ENCODE results near the gene RBM8A. TPM values are rescaled to one million over a fixed set of nuclear protein-coding genes. Genes with fewer than 3 reads are reported as not detected.

The RBM8A gene
- total RNA-seq, 1 experiment from 2014 or later = 482 TPM

GRCh38 chr1:145884675-145885074 is 42.6 kb downstream of the RBM8A start:
- H3K9ac ChIP-seq (ENCODE audit: low read length) = no peak overlapping the region
- CTCF ChIA-PET = no interaction called here

GRCh38 chr1:145879775-145880174 is 47.5 kb downstream of the RBM8A start:
- Histone ChIP-seq H3K9me2 (replicated peaks; ENCODE audit: low read length) (no peaks in the 10 kb centered on the region), H3K4me1 (ENCODE audit: insufficient read depth, low read length) (peaks cover 11% of the 10 kb centered on the region; the same call in 1 of the 2 replicates), H4K20me1 (ENCODE audit: low read length) (no peaks in the 10 kb centered on the region), H2AFZ (ENCODE audit: low read length) (no peak overlapping the region), H3K9me3 (ENCODE audit: low read length) (no peaks in the 10 kb centered on the region), H3K79me2 (ENCODE audit: low read length) (no peaks in the 10 kb centered on the region), H3K4me2 (ENCODE audit: low read length) (no peak overlapping the region), H3K9ac (ENCODE audit: low read length) (no peak overlapping the region), H3K27me3 (ENCODE audit: low read length) (no peaks in the 10 kb centered on the region), H3K36me3 (ENCODE audit: low read depth, low read length) (no peaks in the 10 kb centered on the region), H3K27ac (ENCODE audit: low read length) (no peak overlapping the region), H3K4me3 (ENCODE audit: low read length) (no peak overlapping the region), H3F3A (ENCODE audit: low read length, unreplicated experiment) (no peaks in the 10 kb centered on the region)
- ChIA-PET CTCF (interaction anchor here (0.5 kb wide), 2 partner anchors 11 to 83 kb away, joined by 4 to 5 read pairs; no protein-coding TSS in a partner anchor), POLR2A (ENCODE audit: unreplicated experiment) (no interaction called here)
- DNase-seq (no peak), ATAC-seq (no peak; the same call in 1 of the 2 replicates)
- no TSS peak for BruUV-seq (replicated peaks)
- intact Hi-C loops (cut with micrococcal nuclease) = no loop called here
- TF ChIP-seq EZH2phosphoT487 (IDR thresholded peaks at IDR 0.05; ENCODE audit: borderline replicate concordance, low read length) (no peak), CTCF (conservative IDR thresholded peaks at IDR 0.05; ENCODE audit: low read depth, low read length) (no peak), EZH2 (IDR thresholded peaks at IDR 0.05; ENCODE audit: low read length, unreplicated experiment) (no peak)

More at GRCh38 chr1:145884675-145885074, 42.6 kb downstream of the RBM8A start:
- Histone ChIP-seq H3K4me1 (ENCODE audit: insufficient read depth, low read length) (peaks cover 20% of the 10 kb centered on the region), H3K27ac (ENCODE audit: low read length) (no peak overlapping the region), H4K20me1 (ENCODE audit: low read length) (no peaks in the 10 kb centered on the region), H3K27me3 (ENCODE audit: low read length) (no peaks in the 10 kb centered on the region), H3F3A (ENCODE audit: low read length, unreplicated experiment) (no peaks in the 10 kb centered on the region), H3K79me2 (ENCODE audit: low read length) (no peaks in the 10 kb centered on the region), H3K9me2 (replicated peaks; ENCODE audit: low read length) (no peaks in the 10 kb centered on the region), H3K4me3 (ENCODE audit: low read length) (no peak overlapping the region), H2AFZ (ENCODE audit: low read length) (no peak overlapping the region), H3K36me3 (ENCODE audit: low read depth, low read length) (no peaks in the 10 kb centered on the region), H3K4me2 (ENCODE audit: low read length) (no peak overlapping the region), H3K9me3 (ENCODE audit: low read length) (no peaks in the 10 kb centered on the region)
- DNase-seq (no peak), ATAC-seq (no peak)
- intact Hi-C loops (cut with micrococcal nuclease) = no loop called here
- BruUV-seq (replicated peaks) = no TSS peak
- TF ChIP-seq CTCF (conservative IDR thresholded peaks at IDR 0.05; ENCODE audit: low read depth, low read length) (no peak), EZH2 (IDR thresholded peaks at IDR 0.05; ENCODE audit: low read length, unreplicated experiment) (no peak), EZH2phosphoT487 (IDR thresholded peaks at IDR 0.05; ENCODE audit: borderline replicate concordance, low read length) (no peak)
- POLR2A ChIA-PET (ENCODE audit: unreplicated experiment) = no interaction called here

GRCh38 chr1:145878724-145879123 is 48.6 kb downstream of the RBM8A start:
- TF ChIP-seq CTCF (conservative IDR thresholded peaks at IDR 0.05; ENCODE audit: low read depth, low read length) (no peak), EZH2phosphoT487 (IDR thresholded peaks at IDR 0.05; ENCODE audit: borderline replicate concordance, low read length) (no peak), EZH2 (IDR thresholded peaks at IDR 0.05; ENCODE audit: low read length, unreplicated experiment) (no peak)
- Histone ChIP-seq H3K9me3 (ENCODE audit: low read length) (no peaks in the 10 kb centered on the region), H3K4me2 (ENCODE audit: low read length) (no peak overlapping the region), H3K36me3 (ENCODE audit: low read depth, low read length) (no peaks in the 10 kb centered on the region), H4K20me1 (ENCODE audit: low read length) (no peaks in the 10 kb centered on the region), H3K9ac (ENCODE audit: low read length) (no peak overlapping the region), H3K27me3 (ENCODE audit: low read length) (no peaks in the 10 kb centered on the region), H3F3A (ENCODE audit: low read length, unreplicated experiment) (no peaks in the 10 kb centered on the region), H3K79me2 (ENCODE audit: low read length) (no peaks in the 10 kb centered on the region), H3K27ac (ENCODE audit: low read length) (no peak overlapping the region), H3K4me1 (ENCODE audit: insufficient read depth, low read length) (peaks cover 11% of the 10 kb centered on the region; the same call in 1 of the 2 replicates), H3K9me2 (replicated peaks; ENCODE audit: low read length) (no peaks in the 10 kb centered on the region), H2AFZ (ENCODE audit: low read length) (no peak overlapping the region), H3K4me3 (ENCODE audit: low read length) (no peak overlapping the region)
- no peak for DNase-seq
- intact Hi-C loops (cut with micrococcal nuclease) = no loop called here
- BruUV-seq (replicated peaks) = no TSS peak
- POLR2A ChIA-PET (ENCODE audit: unreplicated experiment) = no interaction called here
- CTCF ChIA-PET = no interaction called here
- no peak; the same call in 1 of the 2 replicates for ATAC-seq

Data from PC-3 (cell line).